H1 (cell line): ENCODE data around the gene MACC1. TPM values are rescaled to one million over a fixed set of nuclear protein-coding genes. Genes with fewer than 3 reads are reported as not detected.

Source experiments
- CTBP2 ChIP-seq: IDR thresholded peaks from 2 replicates; pipeline ENCODE4 v1.7.0; 2011; ENCODE audit warnings: borderline replicate concordance, mild to moderate bottlenecking, moderate library complexity, mixed read lengths, low read length; ENCODE audit not compliant: insufficient read depth, insufficient read length
- NANOG ChIP-seq: IDR thresholded peaks from 2 replicates; pipeline ENCODE4 v1.6.1; 2011; ENCODE audit warnings: low read length, low read depth, mild to moderate bottlenecking, inconsistent platforms; ENCODE audit not compliant: insufficient read depth, poor library complexity, severe bottlenecking
- polyA plus RNA-seq, 7 experiments: library from polyadenylated mRNA; depleted of rRNA in 3 of 7; stranded (reverse) in 5 of 7; unstranded in 2 of 7; fragments of >200 nt in 5 of 7; fragments of 200-250 nt in 2 of 7; gene quantifications; 1 replicate in 5 of 7; 2 replicates in 1 of 7; 4 replicates in 1 of 7; pipeline versions ENCODE4 v1.2.1 to v1.2.3, GENCODE V29; 2011 to 2013; ENCODE audit warnings: missing spikeins in 2 of 7, mixed read lengths in 2 of 7
- total RNA-seq: library from RNA; stranded (reverse); fragmentation: NEBNext Ultra II Directional; extraction: Animal tissue kit (Norgen Biotek cat#: 25700); gene quantifications from 2 replicates; pipeline ENCODE4 v1.2.1, GENCODE V29; 2021

Gene MACC1
- total and polyA plus RNA-seq, 2 of the 8 experiments (the other 6 are each of a cell fraction or from before 2014, with no cell fraction given): 2.0 to 17.2 TPM

GRCh38 chr7:20229646-20230500 lies 12.7 kb upstream of the MACC1 start (continued):
- no peak for TF ChIP-seq CTBP2
- TF ChIP-seq NANOG: no peak
